Neural cell (in vitro differentiated cells): Measurements from ENCODE around the gene DTX1. TPM values are rescaled to one million over a fixed set of nuclear protein-coding genes. Genes with fewer than 3 reads are reported as not detected.
"Not testable (repeated sequence)": the region's sequence is repeated elsewhere in the genome, so short reads cannot be mapped to it uniquely, and the experiment has no call there.

Source experiments
- H2AFZ ChIP-seq: fragments of 200-600, 300-800 bp; sonication (generic), shearing (Covaris generic); 2 replicates; pipeline ENCODE4 v1.6.0; 2014; ENCODE audit warnings: low read depth, mild to moderate bottlenecking, antibody characterized with exemption, low read length, moderate library complexity
- H3F3A ChIP-seq: fragments of 200-600 bp; shearing (Covaris generic); 2 replicates; pipeline ENCODE4 v1.6.1; 2016; ENCODE audit warnings: mild to moderate bottlenecking, moderate library complexity, mixed read lengths, antibody characterized with exemption, low read length; ENCODE audit not compliant: insufficient read depth, poor library complexity, severe bottlenecking
- H3K27ac ChIP-seq: fragments of 200-600, 300-800 bp; sonication (generic), shearing (Covaris generic); 2 replicates; pipeline ENCODE4 v1.5.1; 2014; ENCODE audit warnings: mild to moderate bottlenecking, low read length, moderate library complexity
- H3K27me3 ChIP-seq: fragments of 300-800, 200-600 bp; sonication (generic), shearing (Covaris generic); 2 replicates; pipeline ENCODE4 v1.6.0; 2014; ENCODE audit warnings: mild to moderate bottlenecking, low read depth, low read length, moderate library complexity; ENCODE audit not compliant: insufficient read depth
- H3K36me3 ChIP-seq: fragments of 300-800, 200-600 bp; sonication (generic), shearing (Covaris generic); 2 replicates; pipeline ENCODE4 v1.5.1; 2014; ENCODE audit warnings: mild to moderate bottlenecking, antibody characterized with exemption, low read length, moderate library complexity; ENCODE audit not compliant: insufficient read depth
- H3K4me2 ChIP-seq: fragments of 300-800, 200-600 bp; sonication (generic), shearing (Covaris generic); 2 replicates; pipeline ENCODE4 v1.6.0; 2014; ENCODE audit warnings: mild to moderate bottlenecking, low read length
- H3K4me3 ChIP-seq: fragments of 300-800, 200-600 bp; sonication (generic), shearing (Covaris generic); 2 replicates; pipeline ENCODE4 v1.5.1; 2014; ENCODE audit warnings: mild to moderate bottlenecking, low read length, moderate library complexity
- H3K79me2 ChIP-seq: fragments of 200-600 bp; shearing (Covaris generic); replicated peaks from 2 replicates; pipeline ENCODE4 v1.6.0; 2014; ENCODE audit warnings: mild to moderate bottlenecking, low read length, moderate library complexity; ENCODE audit not compliant: insufficient read depth
- H3K9ac ChIP-seq: fragments of 300-800, 200-600 bp; sonication (generic), shearing (Covaris generic); 2 replicates; pipeline ENCODE4 v1.6.1; 2016; ENCODE audit warnings: mild to moderate bottlenecking, low read length, mixed read lengths
- H3K9me2 ChIP-seq: fragments of 200-600 bp; shearing (Covaris generic); 2 replicates; pipeline ENCODE4 v1.6.1; 2016; ENCODE audit warnings: mild to moderate bottlenecking, low read length, mixed read lengths; ENCODE audit not compliant: insufficient read depth
- H3K9me3 ChIP-seq: fragments of 200-600, 300-800 bp; sonication (generic), shearing (Covaris generic); 2 replicates; pipeline ENCODE4 v1.6.1; 2016; ENCODE audit warnings: mild to moderate bottlenecking, mixed run types, low read length, moderate library complexity, mixed read lengths
- H4K20me1 ChIP-seq: fragments of 200-600 bp; shearing (Covaris generic); 2 replicates; pipeline ENCODE4 v1.6.1; 2016; ENCODE audit warnings: mild to moderate bottlenecking, mixed run types; ENCODE audit not compliant: insufficient read depth
- EP300 ChIP-seq: fragments of 450-650 bp; conservative IDR thresholded peaks from 2 replicates; pipeline ENCODE4 v1.6.1; 2014; ENCODE audit warnings: antibody characterized with exemption, mild to moderate bottlenecking, moderate library complexity; ENCODE audit not compliant: poor library complexity, severe bottlenecking
- EZH2 ChIP-seq: fragments of 200-600, 300-800 bp; shearing (Covaris generic), sonication (generic); IDR thresholded peaks from 2 replicates; pipeline ENCODE4 v1.6.1; 2014; ENCODE audit warnings: antibody characterized with exemption, low read length, borderline replicate concordance, mild to moderate bottlenecking; ENCODE audit not compliant: insufficient read depth, poor library complexity, severe bottlenecking
- MXI1 ChIP-seq: fragments of 450-650 bp; conservative IDR thresholded peaks from 2 replicates; pipeline ENCODE4 v1.6.1; 2014; ENCODE audit warnings: antibody characterized with exemption, mild to moderate bottlenecking; ENCODE audit not compliant: poor library complexity, severe bottlenecking
- POLR2AphosphoS5 ChIP-seq: IDR thresholded peaks from 2 replicates; pipeline ENCODE4 v1.6.1; 2012
- RAD21 ChIP-seq: fragments of 450-650 bp; conservative IDR thresholded peaks from 2 replicates; pipeline ENCODE4 v1.6.1; 2014; ENCODE audit warnings: antibody characterized with exemption, mild to moderate bottlenecking, moderate library complexity
- REST ChIP-seq: IDR thresholded peaks from 2 replicates; pipeline ENCODE4 v1.6.1; 2012; ENCODE audit warnings: borderline replicate concordance
- SMC3 ChIP-seq: fragments of 450-650 bp; conservative IDR thresholded peaks from 2 replicates; pipeline ENCODE4 v1.6.1; 2014; ENCODE audit warnings: antibody characterized with exemption, mild to moderate bottlenecking, moderate library complexity; ENCODE audit not compliant: poor library complexity
- TAF1 ChIP-seq: IDR thresholded peaks from 2 replicates; pipeline ENCODE4 v1.6.1; 2012; ENCODE audit warnings: low read depth
- polyA plus RNA-seq: library from polyadenylated mRNA; depleted of rRNA; stranded (reverse); fragments of >200 nt; gene quantifications from 2 replicates; pipeline ENCODE4 v1.2.3, GENCODE V29; 2014
- TF ChIP-seq, protein P1 (sequence below): fragments of 450-650 bp; IDR thresholded peaks from 2 replicates; pipeline ENCODE4 v1.5.1; 2014; ENCODE audit warnings: antibody characterized with exemption, mild to moderate bottlenecking, moderate library complexity; ENCODE audit not compliant: poor library complexity, severe bottlenecking

The DTX1 gene
- polyA plus RNA-seq, 1 donor from 2014 or later: 30.7 TPM

GRCh38 chr12:113116875-113117274 is 60.3 kb downstream of the DTX1 start:
- H3F3A ChIP-seq: no peaks in the 10 kb centered on the region
- no peak overlapping the region for H3K27ac ChIP-seq

GRCh38 chr12:113117684-113118083 is 61.2 kb downstream of the DTX1 start:
- not testable (repeated sequence) for H4K20me1 ChIP-seq, H3K27me3 ChIP-seq, H3K9me3 ChIP-seq, H3K9ac ChIP-seq, H3K4me2 ChIP-seq, H3K27ac ChIP-seq, H3K79me2 ChIP-seq, H3F3A ChIP-seq, H3K4me3 ChIP-seq, H2AFZ ChIP-seq, H3K9me2 ChIP-seq, H3K36me3 ChIP-seq

More at GRCh38 chr12:113116875-113117274, 60.3 kb downstream of the DTX1 start:
- H3K4me2 ChIP-seq: no peak overlapping the region
- H4K20me1 ChIP-seq: no peaks in the 10 kb centered on the region
- no peaks in the 10 kb centered on the region for H3K9me3 ChIP-seq
- H3K27me3 ChIP-seq: no peaks in the 10 kb centered on the region
- no peak overlapping the region for H3K9ac ChIP-seq
- H2AFZ ChIP-seq: no peak overlapping the region
- H3K9me2 ChIP-seq: no peaks in the 10 kb centered on the region
- H3K79me2 ChIP-seq: no peaks in the 10 kb centered on the region
- TF ChIP-seq POLR2AphosphoS5 (no peak), RAD21 (no peak), MXI1 (no peak), REST (no peak)
- TF ChIP-seq, protein P1, sequence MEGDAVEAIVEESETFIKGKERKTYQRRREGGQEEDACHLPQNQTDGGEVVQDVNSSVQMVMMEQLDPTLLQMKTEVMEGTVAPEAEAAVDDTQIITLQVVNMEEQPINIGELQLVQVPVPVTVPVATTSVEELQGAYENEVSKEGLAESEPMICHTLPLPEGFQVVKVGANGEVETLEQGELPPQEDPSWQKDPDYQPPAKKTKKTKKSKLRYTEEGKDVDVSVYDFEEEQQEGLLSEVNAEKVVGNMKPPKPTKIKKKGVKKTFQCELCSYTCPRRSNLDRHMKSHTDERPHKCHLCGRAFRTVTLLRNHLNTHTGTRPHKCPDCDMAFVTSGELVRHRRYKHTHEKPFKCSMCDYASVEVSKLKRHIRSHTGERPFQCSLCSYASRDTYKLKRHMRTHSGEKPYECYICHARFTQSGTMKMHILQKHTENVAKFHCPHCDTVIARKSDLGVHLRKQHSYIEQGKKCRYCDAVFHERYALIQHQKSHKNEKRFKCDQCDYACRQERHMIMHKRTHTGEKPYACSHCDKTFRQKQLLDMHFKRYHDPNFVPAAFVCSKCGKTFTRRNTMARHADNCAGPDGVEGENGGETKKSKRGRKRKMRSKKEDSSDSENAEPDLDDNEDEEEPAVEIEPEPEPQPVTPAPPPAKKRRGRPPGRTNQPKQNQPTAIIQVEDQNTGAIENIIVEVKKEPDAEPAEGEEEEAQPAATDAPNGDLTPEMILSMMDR: no peak
- H3K4me3 ChIP-seq: no peak overlapping the region
- no peaks in the 10 kb centered on the region for H3K36me3 ChIP-seq

- no peak overlapping the region for H3K9ac ChIP-seq
- no peak overlapping the region for H3K27ac ChIP-seq
- no peak overlapping the region for H3K4me3 ChIP-seq
- H3K27me3 ChIP-seq: no peaks in the 10 kb centered on the region
- no peak overlapping the region for H2AFZ ChIP-seq
- H3K9me3 ChIP-seq: no peaks in the 10 kb centered on the region
- H4K20me1 ChIP-seq: no peaks in the 10 kb centered on the region
- no peak overlapping the region for H3K4me2 ChIP-seq
- TF ChIP-seq EZH2 (no peak), POLR2AphosphoS5 (no peak), EP300 (no peak), TAF1 (no peak), SMC3 (no peak), REST (no peak), MXI1 (no peak), RAD21 (no peak)
- TF ChIP-seq, protein P1: no peak
- no peaks in the 10 kb centered on the region for H3F3A ChIP-seq
- no peaks in the 10 kb centered on the region for H3K79me2 ChIP-seq
- no peaks in the 10 kb centered on the region for H3K9me2 ChIP-seq
- H3K36me3 ChIP-seq: no peaks in the 10 kb centered on the region
Measured at GRCh38 chr12:113118142-113118541, 61.6 kb downstream of the DTX1 start.
